ENCODE results near the gene UBE2I.

DNA sequence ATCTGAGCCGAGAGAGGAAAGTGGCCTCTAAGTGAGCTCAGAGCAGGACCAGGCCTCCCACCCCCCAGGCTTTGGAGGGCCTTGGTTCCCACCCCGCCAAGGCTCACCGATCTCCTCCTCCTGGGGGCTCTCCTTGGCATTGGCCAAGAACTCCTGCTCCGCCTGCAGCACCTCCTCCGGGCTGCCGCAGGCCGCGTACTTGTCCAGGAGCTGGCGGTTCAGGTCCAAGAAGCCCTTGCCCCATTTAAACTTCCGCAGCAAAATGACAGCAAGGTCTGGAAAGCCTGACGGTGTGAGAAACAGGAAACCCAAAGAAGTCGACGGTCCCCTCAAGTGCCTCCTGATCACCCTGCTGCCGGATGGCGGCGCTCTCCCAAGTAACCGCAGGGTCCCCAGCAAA is 40.5 kb downstream of the UBE2I start:
- TF ChIP-seq, protein P1, sequence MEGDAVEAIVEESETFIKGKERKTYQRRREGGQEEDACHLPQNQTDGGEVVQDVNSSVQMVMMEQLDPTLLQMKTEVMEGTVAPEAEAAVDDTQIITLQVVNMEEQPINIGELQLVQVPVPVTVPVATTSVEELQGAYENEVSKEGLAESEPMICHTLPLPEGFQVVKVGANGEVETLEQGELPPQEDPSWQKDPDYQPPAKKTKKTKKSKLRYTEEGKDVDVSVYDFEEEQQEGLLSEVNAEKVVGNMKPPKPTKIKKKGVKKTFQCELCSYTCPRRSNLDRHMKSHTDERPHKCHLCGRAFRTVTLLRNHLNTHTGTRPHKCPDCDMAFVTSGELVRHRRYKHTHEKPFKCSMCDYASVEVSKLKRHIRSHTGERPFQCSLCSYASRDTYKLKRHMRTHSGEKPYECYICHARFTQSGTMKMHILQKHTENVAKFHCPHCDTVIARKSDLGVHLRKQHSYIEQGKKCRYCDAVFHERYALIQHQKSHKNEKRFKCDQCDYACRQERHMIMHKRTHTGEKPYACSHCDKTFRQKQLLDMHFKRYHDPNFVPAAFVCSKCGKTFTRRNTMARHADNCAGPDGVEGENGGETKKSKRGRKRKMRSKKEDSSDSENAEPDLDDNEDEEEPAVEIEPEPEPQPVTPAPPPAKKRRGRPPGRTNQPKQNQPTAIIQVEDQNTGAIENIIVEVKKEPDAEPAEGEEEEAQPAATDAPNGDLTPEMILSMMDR (IDR thresholded peaks at IDR 0.05 in 4 of 5, conservative IDR thresholded peaks at IDR 0.05 in 1 of 5) = no peak
- no peak for TF ChIP-seq POLR2A (IDR thresholded peaks at IDR 0.05)
